ENCODE results near the gene SORCS3.

The SORCS3 gene

GRCh38 chr10:104646146-104646545 is 5.1 kb downstream of the SORCS3 start:
- DNase-seq = no peak

GRCh38 chr10:104648421-104648820 is 7.3 kb downstream of the SORCS3 start:
- DNase-seq = no peak

DNA sequence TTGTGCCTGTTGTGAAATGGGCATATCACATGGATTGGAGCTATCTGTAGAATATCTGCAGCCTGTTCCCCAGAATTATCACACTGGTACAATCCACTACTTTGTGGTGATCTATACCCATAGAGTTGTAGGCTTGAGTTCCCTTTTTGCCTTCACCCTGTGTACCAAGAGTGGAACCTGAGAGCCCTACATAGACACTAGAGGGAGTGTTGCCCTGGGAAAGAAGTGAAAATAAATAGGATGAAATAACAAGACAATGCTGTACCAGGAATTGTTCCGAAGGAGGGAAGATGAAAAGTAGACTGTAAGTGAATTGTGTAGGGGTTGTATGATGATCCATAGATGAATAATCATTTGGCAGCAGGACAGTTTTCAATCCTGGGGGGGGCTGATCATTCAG is 9.0 kb downstream of the SORCS3 start:
- DNase-seq = no peak

- no peak for DNase-seq
Measured at GRCh38 chr10:104650635-104651331, 9.7 kb downstream of the SORCS3 start.

DNA sequence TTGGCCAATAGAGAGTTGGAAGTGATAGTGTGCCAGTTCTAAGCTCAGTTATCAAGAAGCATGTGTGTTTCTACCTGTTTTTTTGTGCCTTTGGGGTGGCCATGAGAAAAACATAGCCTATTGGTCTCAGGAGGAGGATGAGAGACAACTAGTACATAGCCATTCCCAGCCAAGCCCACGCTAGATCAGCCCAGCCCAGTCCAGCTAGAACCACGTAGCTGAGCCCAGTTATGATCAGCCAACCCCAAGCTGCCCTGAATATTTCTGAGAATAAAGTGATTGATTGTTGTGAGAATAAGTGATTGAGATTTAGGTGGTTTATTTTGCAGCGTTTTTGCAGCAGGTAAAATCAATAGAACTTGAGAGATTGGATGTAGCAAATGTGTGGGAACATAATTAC is 15.9 kb downstream of the SORCS3 start:
- DNase-seq = no peak

GRCh38 chr10:104657457-104657856 is 16.4 kb downstream of the SORCS3 start:
- DNase-seq = no peak

- no peak for DNase-seq
Measured at GRCh38 chr10:104658067-104658466, 17.0 kb downstream of the SORCS3 start.

GRCh38 chr10:104659809-104660208 is 18.7 kb downstream of the SORCS3 start:
- no peak for DNase-seq

DNA sequence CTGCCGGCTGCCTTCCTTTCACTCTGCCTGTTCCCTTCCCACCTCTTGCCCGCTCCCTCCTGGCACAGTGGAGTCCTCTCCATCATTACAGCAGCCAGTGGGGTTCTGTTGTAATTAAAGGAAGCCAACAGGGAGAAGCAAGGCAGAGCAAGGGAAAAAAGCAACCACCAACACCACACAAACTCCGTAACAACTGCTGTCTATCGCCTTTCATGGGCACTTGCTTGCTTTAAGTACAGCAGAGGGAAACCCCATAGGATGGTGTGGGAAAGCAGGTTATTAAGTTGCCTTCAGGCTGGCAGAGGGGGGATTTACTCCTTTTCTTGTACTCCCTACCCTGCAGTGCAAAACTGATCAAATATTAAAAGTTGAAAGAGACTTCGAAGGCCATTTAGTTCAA is 22.0 kb downstream of the SORCS3 start:
- DNase-seq = no peak

- DNase-seq = no peak
Measured at GRCh38 chr10:104663563-104663962, 22.5 kb downstream of the SORCS3 start.

DNA sequence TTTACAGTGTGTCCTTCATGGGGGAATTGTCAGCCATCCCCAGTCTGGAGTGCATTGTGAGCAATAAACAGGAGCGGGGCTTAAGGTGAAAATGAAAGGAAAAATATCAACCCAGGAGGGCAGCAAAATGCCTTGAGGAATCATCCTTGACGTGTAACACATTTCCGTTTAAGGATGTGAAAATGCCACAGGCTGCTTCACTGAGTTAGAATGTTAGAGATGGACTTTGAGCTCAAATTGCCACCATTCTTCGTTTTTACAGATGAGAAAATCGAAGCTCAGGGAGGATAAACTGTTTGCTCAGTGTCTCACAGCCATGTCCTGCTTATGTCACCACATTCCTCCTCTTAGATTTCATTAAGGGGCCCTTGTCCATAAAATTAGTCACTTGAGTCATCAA is 23.1 kb downstream of the SORCS3 start:
- no peak for DNase-seq

DNA sequence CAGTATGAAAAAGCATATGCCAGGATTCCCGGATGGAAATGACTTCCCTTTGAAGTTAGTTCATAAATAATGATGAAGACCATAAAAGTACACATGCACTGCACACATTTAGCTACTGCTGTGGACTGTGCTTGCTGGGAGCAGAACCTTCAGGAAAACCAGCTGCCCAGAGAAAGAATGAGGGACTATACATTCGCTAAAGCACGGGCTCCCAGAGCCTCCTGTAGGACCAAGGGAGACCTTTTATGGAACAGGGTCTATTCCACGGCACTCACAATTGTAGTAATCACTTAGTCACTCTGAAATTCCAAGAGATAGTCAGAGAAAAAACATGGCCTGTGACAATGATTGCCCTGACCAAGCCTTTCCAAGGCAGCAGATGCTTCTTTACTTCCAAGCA is 24.1 kb downstream of the SORCS3 start:
- DNase-seq = no peak

GRCh38 chr10:104666106-104666505 is 25.0 kb downstream of the SORCS3 start:
- DNase-seq = no peak

DNA sequence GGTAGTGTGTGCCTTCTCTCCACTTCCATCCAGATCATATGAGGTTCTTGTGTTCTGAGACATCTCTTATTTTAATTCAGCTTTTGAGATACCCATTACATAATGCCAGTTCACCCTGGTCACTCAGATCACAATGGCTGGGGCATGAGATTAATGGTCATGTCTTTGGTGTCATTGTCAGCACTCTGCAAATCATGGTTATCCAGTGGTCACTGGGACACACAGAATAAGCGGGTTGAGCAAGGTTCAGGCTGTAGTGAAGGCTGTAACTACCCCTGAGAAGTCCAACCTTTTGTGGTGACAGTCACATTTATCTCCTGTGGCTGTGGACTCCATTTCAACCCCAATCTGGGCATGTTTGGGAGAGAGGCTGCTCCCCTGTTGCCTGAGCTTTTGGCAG is 35.8 kb downstream of the SORCS3 start:
- DNase-seq = no peak

GRCh38 chr10:104678658-104679057 is 37.6 kb downstream of the SORCS3 start:
- DNase-seq = no peak

DNA sequence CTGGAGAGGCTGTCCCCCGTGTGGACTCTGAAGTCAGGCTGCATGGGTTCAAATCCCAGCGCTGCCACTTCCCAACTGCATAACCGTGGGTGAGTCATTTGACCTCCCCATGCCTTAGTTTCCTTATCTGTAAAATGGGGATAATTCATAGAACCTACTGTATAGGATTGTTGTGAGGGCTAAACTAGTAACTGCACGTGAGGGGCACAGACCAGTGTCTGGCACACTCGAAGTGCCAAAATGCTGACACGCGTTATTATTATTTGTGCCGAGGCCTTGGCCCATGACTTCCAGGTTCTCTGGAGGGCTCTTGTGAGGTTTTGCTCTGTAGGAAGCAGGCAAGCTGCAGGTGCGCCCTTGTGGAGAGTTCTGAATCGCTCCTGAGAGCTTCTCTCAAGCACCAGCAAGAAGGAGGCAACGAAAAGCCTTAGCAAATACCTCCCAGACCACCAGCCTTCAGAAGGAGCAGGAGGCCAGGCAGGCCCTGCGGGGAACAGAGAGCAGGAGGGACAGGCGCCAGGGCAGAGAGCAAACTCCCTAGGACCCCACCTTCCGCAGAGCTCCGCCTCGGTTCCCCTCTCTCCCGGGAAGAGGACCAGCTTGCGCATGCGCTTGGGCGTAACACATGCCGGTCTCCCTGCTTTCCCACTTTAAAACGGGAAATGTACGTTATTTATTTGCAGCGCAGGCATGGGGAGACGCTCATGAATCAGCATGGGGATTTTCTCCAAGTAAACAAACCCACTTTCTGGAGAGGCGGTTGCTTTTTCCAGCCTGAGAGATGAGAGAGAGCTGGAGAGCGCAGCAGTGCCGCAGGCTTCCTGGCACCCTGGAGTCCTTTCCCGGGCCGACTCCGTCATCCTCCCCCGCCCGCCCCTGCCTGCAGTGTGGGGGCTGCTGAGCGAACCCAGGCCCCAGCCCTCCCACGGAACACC is 39.6 kb downstream of the SORCS3 start:
- DNase-seq = no peak

GRCh38 chr10:104681485-104681884 is 40.4 kb downstream of the SORCS3 start:
- no peak for DNase-seq

DNA sequence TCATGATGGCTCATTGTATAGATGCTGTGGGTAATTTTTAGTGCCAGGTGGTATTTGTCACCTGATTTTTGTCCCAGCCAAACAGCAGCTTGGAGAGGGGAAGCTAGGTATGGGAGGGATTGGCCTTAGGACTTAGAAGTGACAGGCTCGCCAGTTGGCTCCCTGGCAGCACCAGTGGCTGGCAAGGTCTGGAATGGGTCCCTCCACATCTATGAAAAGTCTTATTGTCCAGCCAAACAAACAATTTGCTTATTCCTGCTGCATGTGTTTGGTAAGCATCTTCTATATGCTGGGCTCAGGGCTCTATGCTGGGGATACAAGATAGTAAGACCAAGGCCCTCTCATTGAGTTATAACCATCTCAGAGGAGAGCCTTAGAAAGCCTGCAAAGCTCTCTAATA is 42.5 kb downstream of the SORCS3 start:
- DNase-seq = no peak

DNA sequence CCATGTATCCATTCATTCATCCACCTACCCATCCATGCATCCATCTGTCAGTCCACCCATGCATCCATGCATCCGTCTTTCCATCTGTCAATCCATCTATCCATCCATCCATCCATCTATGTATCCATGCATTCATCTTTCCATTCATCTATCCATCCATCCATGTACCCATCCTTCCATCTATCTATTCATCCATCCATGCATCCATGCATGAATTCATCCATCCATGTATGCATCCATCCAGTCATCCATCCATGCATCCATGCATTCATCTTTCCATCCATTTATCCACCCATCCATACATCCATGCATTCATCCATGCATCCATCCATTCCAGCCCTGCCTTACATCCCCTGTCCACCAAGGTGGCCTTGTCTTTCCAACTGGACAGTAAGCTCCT is 45.7 kb downstream of the SORCS3 start:
- DNase-seq = no peak

GRCh38 chr10:104688251-104689042 is 47.4 kb downstream of the SORCS3 start:
- no peak for DNase-seq

DNA sequence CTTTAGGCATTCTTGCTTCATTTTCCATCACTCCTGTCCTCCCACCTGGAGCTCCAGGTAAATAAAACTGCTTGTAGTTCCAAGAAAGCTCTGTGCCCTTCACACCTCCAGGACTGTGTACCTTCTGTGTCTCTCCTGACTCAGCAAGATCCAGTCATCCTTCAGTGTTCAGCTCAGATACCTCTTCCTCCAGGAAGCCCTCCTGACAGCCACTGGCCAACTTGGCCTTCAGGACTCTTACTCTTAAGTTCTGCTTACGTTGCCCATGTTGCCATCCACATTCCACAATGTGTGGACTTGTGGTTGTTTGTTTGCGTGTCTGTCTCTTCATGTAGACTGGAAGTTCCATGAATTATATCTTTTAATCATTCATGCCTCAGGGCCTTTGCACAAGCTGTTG is 48.0 kb downstream of the SORCS3 start:
- no peak for DNase-seq

DNA sequence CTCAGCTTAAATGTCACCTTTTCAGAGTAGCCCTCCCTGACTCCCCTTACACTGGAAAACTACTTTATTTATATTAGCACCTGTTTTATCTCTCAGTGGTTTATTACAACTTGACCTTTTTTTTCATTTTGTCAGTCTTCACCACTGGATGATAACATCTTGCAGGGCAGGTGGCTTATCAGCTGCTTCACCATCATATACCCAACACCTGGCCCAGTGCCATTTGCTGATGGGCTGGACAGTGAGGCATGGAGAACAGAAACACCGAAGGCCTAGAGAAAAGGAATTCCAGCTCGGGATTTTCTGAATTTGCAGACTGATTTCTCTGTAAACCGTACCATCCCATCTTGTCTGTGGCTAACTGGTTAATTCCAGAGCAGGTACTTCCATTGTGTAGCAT is 48.5 kb downstream of the SORCS3 start:
- no peak for DNase-seq

GRCh38 chr10:104690101-104690500 is 49.0 kb downstream of the SORCS3 start:
- no peak for DNase-seq

DNA sequence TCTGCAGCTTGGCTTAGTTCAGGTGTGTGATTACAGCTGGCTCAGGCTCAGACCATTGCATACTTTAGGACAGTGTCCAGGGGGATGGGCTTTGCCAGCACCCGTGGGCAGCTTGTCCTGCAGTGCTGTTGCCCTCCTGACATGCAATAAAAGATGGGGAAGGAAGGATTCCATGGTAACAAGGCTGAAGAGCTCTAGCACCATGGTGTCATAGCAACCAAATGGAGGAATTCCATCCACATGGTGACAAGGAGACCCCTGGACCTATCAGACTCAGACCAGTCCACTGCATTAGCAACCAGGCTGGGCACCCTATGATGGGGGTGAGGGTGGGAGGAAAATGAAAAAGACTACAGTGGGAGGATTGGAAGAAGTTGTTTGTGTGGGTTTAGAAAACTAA is 49.9 kb downstream of the SORCS3 start:
- no peak for DNase-seq

Data from activated CD8-positive, alpha-beta memory T cell treated with anti-CD3 and anti-CD28 coated beads for 24 hours (primary cell).